H9 (cell line): ENCODE data around the gene OCLN. TPM values are rescaled to one million over a fixed set of nuclear protein-coding genes. Genes with fewer than 3 reads are reported as not detected.

ENCODE experiments used
- DNase-seq: peaks from one replicate; pipeline ENCODE4 v3.0.0-alpha.2; 2017
- H2AFZ ChIP-seq: one replicate; pipeline ENCODE4 v1.6.1; 2013; ENCODE audit warnings: mild to moderate bottlenecking, low read length, control low read depth, moderate library complexity
- H2AK5ac ChIP-seq: 2 replicates; pipeline ENCODE4 v1.6.1; 2013; ENCODE audit warnings: low read length, control low read depth, mixed read lengths; ENCODE audit not compliant: insufficient read length
- H2BK120ac ChIP-seq: one replicate; pipeline ENCODE4 v1.6.1; 2013; ENCODE audit warnings: low read depth, mild to moderate bottlenecking, low read length, control low read depth, inconsistent platforms; ENCODE audit not compliant: poor library complexity, severe bottlenecking
- H2BK12ac ChIP-seq: 2 replicates; pipeline ENCODE4 v1.6.1; 2013; ENCODE audit warnings: low read length, control low read depth, mixed read lengths, low read depth; ENCODE audit not compliant: insufficient read length
- H2BK15ac ChIP-seq: 2 replicates; pipeline ENCODE4 v1.6.1; 2013; ENCODE audit warnings: low read depth, low read length, control low read depth
- H2BK20ac ChIP-seq: one replicate; pipeline ENCODE4 v1.6.1; 2013; ENCODE audit warnings: low read depth, mild to moderate bottlenecking, low read length, control low read depth, inconsistent platforms; ENCODE audit not compliant: poor library complexity, severe bottlenecking
- H2BK5ac ChIP-seq: 2 replicates; pipeline ENCODE4 v1.6.1; 2013; ENCODE audit warnings: low read length, control low read depth, mixed read lengths; ENCODE audit not compliant: insufficient read length
- H3K14ac ChIP-seq: 2 replicates; pipeline ENCODE4 v1.6.1; 2013; ENCODE audit warnings: low read length, control low read depth; ENCODE audit not compliant: insufficient read depth
- H3K18ac ChIP-seq: 2 replicates; pipeline ENCODE4 v1.6.1; 2013; ENCODE audit warnings: low read depth, mild to moderate bottlenecking, mixed read lengths, low read length, control low read depth; ENCODE audit not compliant: insufficient read length
- H3K23ac ChIP-seq: 2 replicates; pipeline ENCODE4 v1.6.1; 2013; ENCODE audit warnings: low read length, control low read depth, mixed read lengths, low read depth; ENCODE audit not compliant: insufficient read length
- H3K23me2 ChIP-seq: 2 replicates; pipeline ENCODE4 v1.6.1; 2013; ENCODE audit warnings: low read depth, mild to moderate bottlenecking, mixed read lengths, low read length, control low read depth; ENCODE audit not compliant: insufficient read length, poor library complexity, severe bottlenecking
- H3K27ac ChIP-seq: 2 replicates; pipeline ENCODE4 v1.5.1; 2013; ENCODE audit warnings: low read length, control low read depth, mixed read lengths, low read depth; ENCODE audit not compliant: insufficient read length
- H3K27me3 ChIP-seq: 2 replicates; pipeline ENCODE4 v1.6.1; 2013; ENCODE audit warnings: low read length, control low read depth, inconsistent platforms; ENCODE audit not compliant: insufficient read depth
- H3K4ac ChIP-seq: 2 replicates; pipeline ENCODE4 v1.6.1; 2013; ENCODE audit warnings: low read depth, mild to moderate bottlenecking, control low read depth, inconsistent platforms, low read length, moderate library complexity
- H3K4me1 ChIP-seq: 2 replicates; pipeline ENCODE4 v1.6.1; 2013; ENCODE audit warnings: low read length, control low read depth, inconsistent platforms; ENCODE audit not compliant: insufficient read depth
- H3K4me2 ChIP-seq: 2 replicates; pipeline ENCODE4 v1.6.1; 2013; ENCODE audit warnings: low read length, control low read depth, mixed read lengths; ENCODE audit not compliant: insufficient read length, insufficient read depth
- H3K56ac ChIP-seq: 2 replicates; pipeline ENCODE4 v1.6.1; 2013; ENCODE audit warnings: low read depth, mild to moderate bottlenecking, mixed read lengths, low read length, control low read depth; ENCODE audit not compliant: insufficient read length
- H3K79me1 ChIP-seq: 2 replicates; pipeline ENCODE4 v1.6.1; 2013; ENCODE audit warnings: low read depth, mild to moderate bottlenecking, moderate library complexity, low read length, control low read depth, inconsistent platforms; ENCODE audit not compliant: insufficient read depth, poor library complexity, severe bottlenecking
- H3K79me2 ChIP-seq: 2 replicates; pipeline ENCODE4 v1.6.1; 2013; ENCODE audit warnings: low read length, control low read depth, inconsistent platforms; ENCODE audit not compliant: insufficient read depth
- H3K9ac ChIP-seq: 2 replicates; pipeline ENCODE4 v1.6.1; 2013; ENCODE audit warnings: low read length, control low read depth, mixed read lengths; ENCODE audit not compliant: insufficient read length; ENCODE audit errors: extremely low read depth
- H3K9me3 ChIP-seq: one replicate; pipeline ENCODE4 v1.6.1; 2013; ENCODE audit warnings: low read depth, low read length, inconsistent platforms; ENCODE audit not compliant: control insufficient read depth
- H3T11ph ChIP-seq: one replicate; pipeline ENCODE4 v1.6.1; 2013; ENCODE audit warnings: mild to moderate bottlenecking, low read length, control low read depth, inconsistent platforms
- H4K20me1 ChIP-seq: one replicate; pipeline ENCODE4 v1.6.1; 2013; ENCODE audit not compliant: control insufficient read depth, insufficient read length, insufficient read depth
- H4K5ac ChIP-seq: 2 replicates; pipeline ENCODE4 v1.6.1; 2013; ENCODE audit warnings: low read depth, mild to moderate bottlenecking, mixed read lengths, low read length, control low read depth; ENCODE audit not compliant: insufficient read length
- H4K8ac ChIP-seq: replicated peaks from 2 replicates; pipeline ENCODE4 v1.6.1; 2013; ENCODE audit warnings: low read length, control low read depth, mixed read lengths, low read depth; ENCODE audit not compliant: insufficient read length
- H4K91ac ChIP-seq: 2 replicates; pipeline ENCODE4 v1.6.1; 2013; ENCODE audit warnings: low read depth, mild to moderate bottlenecking, moderate library complexity, mixed read lengths, low read length, control low read depth; ENCODE audit not compliant: insufficient read length
- H3K27ac Mint-ChIP-seq, 3 experiments: 2 replicates in 2 of 3; 3 replicates in 1 of 3; pipeline ENCODE4 v1.8.0; 2020 to 2021; ENCODE audit warnings: mixed read lengths in 3 of 3, mild to moderate bottlenecking in 1 of 3, moderate library complexity in 1 of 3
- H3K27me3 Mint-ChIP-seq: 2 replicates; pipeline ENCODE4 v1.8.0; 2021; ENCODE audit warnings: low read depth, mild to moderate bottlenecking, moderate library complexity, mixed read lengths
- H3K36me3 Mint-ChIP-seq, 3 experiments: 2 replicates in 2 of 3; 3 replicates in 1 of 3; pipeline ENCODE4 v1.8.0; 2020 to 2021; ENCODE audit warnings: low read depth in 3 of 3, mixed read lengths in 3 of 3; ENCODE audit not compliant: insufficient read depth in 1 of 3
- H3K4me1 Mint-ChIP-seq, 2 experiments: 2 replicates each; pipeline ENCODE4 v1.8.0; 2020; ENCODE audit warnings: mixed read lengths in 2 of 2
- H3K4me3 Mint-ChIP-seq, 2 experiments: 2 replicates in 1 of 2; 3 replicates in 1 of 2; pipeline ENCODE4 v1.8.0; 2020 to 2021; ENCODE audit warnings: mild to moderate bottlenecking in 2 of 2, mixed read lengths in 2 of 2, moderate library complexity in 1 of 2
- H3K9me3 Mint-ChIP-seq, 2 experiments: 2 replicates in 1 of 2; 3 replicates in 1 of 2; pipeline ENCODE4 v1.8.0; 2020; ENCODE audit warnings: mild to moderate bottlenecking in 2 of 2, mixed read lengths in 2 of 2, moderate library complexity in 1 of 2
- CTCF ChIP-seq: fragments of 200-600 bp; sonication (generic); conservative IDR thresholded peaks from 3 replicates; pipeline ENCODE4 v1.8.0; 2021; ENCODE audit warnings: antibody characterized with exemption, mild to moderate bottlenecking
- WGBS: extraction: QIAGEN DNeasy Blood & Tissue Kit; methylation state at CpG from one replicate; pipeline ENCODE4 v1.1.7; 2013; ENCODE audit warnings: missing lambda C conversion rate, low lambda C conversion rate, mixed read lengths; ENCODE audit not compliant: insufficient read length; ENCODE audit errors: extremely low coverage; 5-methylcytosine and 5-hydroxymethylcytosine counted together
- total RNA-seq: library from RNA; stranded (reverse); gene quantifications from 2 replicates; pipeline ENCODE4 v1.2.1, GENCODE V29; 2021

OCLN gene
- total RNA-seq, 1 experiment from 2014 or later: 109 TPM

- H3T11ph ChIP-seq: no peak overlapping the region
- no peak for TF ChIP-seq CTCF
- no peak overlapping the region for H3K18ac ChIP-seq
- H4K8ac ChIP-seq: no peak overlapping the region
- no peak overlapping the region for H3K4me3 Mint-ChIP-seq
- no peak overlapping the region for H3K9ac ChIP-seq
- H3K56ac ChIP-seq: no peak overlapping the region
- no peaks in the 10 kb centered on the region for H3K27me3 Mint-ChIP-seq
- H3K23ac ChIP-seq: no peak overlapping the region
- no peak overlapping the region for H3K4ac ChIP-seq
- no peak overlapping the region for H4K91ac ChIP-seq
- peaks cover 19 to 24% of the 10 kb centered on the region in 2 experiments for H3K4me1 Mint-ChIP-seq
- no peak overlapping the region for H2BK5ac ChIP-seq
- no peaks in the 10 kb centered on the region for H4K20me1 ChIP-seq
- no peak overlapping the region for H2AK5ac ChIP-seq
- no peak overlapping the region for H2BK15ac ChIP-seq
- DNase-seq: no peak
- H3K79me1 ChIP-seq: no peaks in the 10 kb centered on the region
- H3K27ac Mint-ChIP-seq: no peak overlapping the region; a peak in 1 of 7 replicates
- H2AFZ ChIP-seq: no peak overlapping the region
- H2BK12ac ChIP-seq: no peak overlapping the region
- peaks cover 3% of the 10 kb centered on the region; the same call in 1 of the 2 replicates for H3K4me1 ChIP-seq
- no peaks in the 10 kb centered on the region for H3K79me2 ChIP-seq
- no peaks in the 10 kb centered on the region for H3K9me3 Mint-ChIP-seq
- WGBS: no CpG with 5 or more reads among the region's 2 CpGs
- H3K14ac ChIP-seq: no peak overlapping the region
- no peak overlapping the region for H3K27ac ChIP-seq
- H3K36me3 Mint-ChIP-seq: peaks cover 9 to 44% (median 32%) of the 10 kb centered on the region in 3 experiments; a peak in 6 of 7 replicates
- no peak overlapping the region for H3K4me2 ChIP-seq
- no peaks in the 10 kb centered on the region for H3K27me3 ChIP-seq
- no peak overlapping the region for H2BK120ac ChIP-seq
- H2BK20ac ChIP-seq: no peak overlapping the region
- H4K5ac ChIP-seq: no peak overlapping the region
- H3K9me3 ChIP-seq: no peaks in the 10 kb centered on the region
- no peaks in the 10 kb centered on the region for H3K23me2 ChIP-seq
Measured at GRCh38 chr5:69525490-69525889, 32.9 kb downstream of the OCLN start.
